HUES48 (cell line): ENCODE results near the gene PRKG1.
"Not testable (repeated sequence)": the region's sequence is repeated elsewhere in the genome, so short reads cannot be mapped to it uniquely, and the experiment has no call there.

Experiments
- H3K27ac ChIP-seq: one replicate; pipeline ENCODE4 v1.7.0; 2013; ENCODE audit warnings: low read depth, low read length, inconsistent platforms
- H3K27me3 ChIP-seq: 2 replicates; pipeline ENCODE4 v1.6.1; 2013; ENCODE audit warnings: mild to moderate bottlenecking, low read length; ENCODE audit not compliant: control insufficient read depth, insufficient read depth
- H3K36me3 ChIP-seq: 2 replicates; pipeline ENCODE4 v1.6.1; 2013; ENCODE audit warnings: low read length; ENCODE audit not compliant: control insufficient read depth, insufficient read depth
- H3K4me1 ChIP-seq: 2 replicates; pipeline ENCODE4 v1.6.1; 2013; ENCODE audit warnings: mild to moderate bottlenecking, low read length; ENCODE audit not compliant: control insufficient read depth, insufficient read depth
- H3K4me3 ChIP-seq: 2 replicates; pipeline ENCODE4 v1.5.1; 2013; ENCODE audit warnings: mild to moderate bottlenecking, low read depth, low read length
- H3K9ac ChIP-seq: 2 replicates; pipeline ENCODE4 v1.6.1; 2013; ENCODE audit warnings: mild to moderate bottlenecking, low read depth, low read length, moderate library complexity
- H3K9me3 ChIP-seq: 2 replicates; pipeline ENCODE4 v1.6.1; 2013; ENCODE audit warnings: low read length; ENCODE audit not compliant: control insufficient read depth, insufficient read depth

PRKG1 gene

DNA sequence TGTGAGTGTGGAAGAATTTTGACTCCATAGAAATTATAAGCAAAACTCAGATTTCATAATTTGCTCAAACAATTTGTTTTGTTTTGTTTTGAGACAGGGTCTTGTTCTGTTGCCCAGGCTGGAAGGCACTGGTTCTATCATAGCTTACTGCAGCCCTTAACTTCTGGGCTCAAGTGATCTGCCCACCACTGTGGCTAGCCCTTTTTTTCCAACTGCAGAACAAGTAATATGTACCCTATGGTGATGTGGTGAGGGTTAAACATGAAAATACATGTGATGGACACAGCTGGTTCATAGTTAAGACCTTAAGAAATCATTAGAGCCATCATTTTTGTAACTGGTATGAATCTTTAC lies 594.0 kb downstream of the PRKG1 start:
- H3K4me3 ChIP-seq, result no peak overlapping the region
- H3K9me3 ChIP-seq, result no peaks in the 10 kb centered on the region
- H3K27ac ChIP-seq, result no peak overlapping the region
- H3K9ac ChIP-seq, result no peak overlapping the region
- no peaks in the 10 kb centered on the region for H3K36me3 ChIP-seq
- H3K27me3 ChIP-seq, result no peaks in the 10 kb centered on the region
- no peaks in the 10 kb centered on the region for H3K4me1 ChIP-seq

DNA sequence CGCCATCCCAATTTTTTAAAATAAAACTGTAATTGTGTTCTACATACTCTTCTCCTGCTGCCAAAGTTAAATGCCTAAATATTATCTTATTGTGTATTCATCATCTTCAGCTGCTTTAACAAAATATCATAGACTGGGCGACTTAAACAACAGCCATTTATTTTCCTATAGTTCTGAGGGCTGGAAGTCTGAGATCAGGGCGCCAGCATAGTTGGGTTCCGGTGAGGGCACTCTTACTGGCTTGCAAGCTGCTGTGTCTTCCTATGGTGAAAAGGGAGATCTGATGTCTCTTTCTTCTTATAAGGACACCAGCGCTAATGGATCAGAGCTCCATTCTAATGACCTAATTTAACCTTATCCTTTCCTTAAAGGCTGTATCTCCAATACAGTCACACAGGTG lies 594.8 kb downstream of the PRKG1 start:
- Histone ChIP-seq H3K36me3 (no peaks in the 10 kb centered on the region), H3K4me1 (no peaks in the 10 kb centered on the region), H3K4me3 (no peak overlapping the region), H3K9me3 (no peaks in the 10 kb centered on the region), H3K9ac (no peak overlapping the region), H3K27ac (no peak overlapping the region), H3K27me3 (no peaks in the 10 kb centered on the region)

DNA sequence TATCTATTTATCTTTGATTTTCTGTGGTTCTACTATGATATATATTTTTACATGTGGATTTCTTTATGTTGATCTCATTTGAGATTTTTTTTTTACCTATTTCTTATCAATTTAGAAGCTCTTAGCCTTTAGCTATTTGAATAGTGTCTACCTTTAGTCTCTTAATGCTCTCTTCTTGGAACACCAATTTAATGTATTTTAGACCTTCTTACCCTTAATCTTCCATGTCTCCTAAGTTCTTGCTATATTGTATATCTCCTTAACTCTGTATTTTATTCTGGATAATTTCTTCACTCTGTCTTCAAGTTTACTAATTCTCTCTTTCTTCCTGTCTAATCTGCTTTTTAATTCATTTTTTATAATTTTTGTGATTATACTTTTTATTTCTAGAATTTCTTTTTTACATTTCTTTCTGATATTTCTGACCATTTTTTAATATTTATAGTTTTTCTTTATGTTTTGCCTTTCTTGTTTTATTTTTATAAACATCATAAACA lies 597.8 kb downstream of the PRKG1 start:
- Histone ChIP-seq H3K36me3 (no peaks in the 10 kb centered on the region), H3K9ac (no peak overlapping the region), H3K4me1 (no peaks in the 10 kb centered on the region), H3K27me3 (no peaks in the 10 kb centered on the region), H3K27ac (no peak overlapping the region), H3K4me3 (no peak overlapping the region), H3K9me3 (no peaks in the 10 kb centered on the region)

DNA sequence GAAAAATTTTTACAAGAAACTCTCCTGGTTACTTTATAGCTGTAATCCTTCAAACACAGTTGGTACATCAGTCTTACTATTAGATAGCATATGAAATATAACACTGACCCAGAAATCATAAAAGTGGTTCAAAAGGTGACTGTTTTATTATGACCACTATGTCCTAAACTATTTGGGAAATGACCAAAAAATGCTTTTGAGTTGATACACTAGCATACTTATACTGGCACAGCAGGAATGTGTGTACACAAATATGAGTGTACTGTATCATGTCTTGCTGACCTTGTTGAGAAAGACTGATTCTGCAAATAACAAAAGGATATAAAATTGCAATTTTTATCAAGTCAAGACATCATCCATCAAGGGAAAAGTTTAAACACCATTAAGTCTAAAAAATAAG lies 600.8 kb downstream of the PRKG1 start:
- H3K4me3 ChIP-seq, result no peak overlapping the region
- H3K4me1 ChIP-seq, result no peaks in the 10 kb centered on the region
- no peaks in the 10 kb centered on the region for H3K9me3 ChIP-seq

DNA sequence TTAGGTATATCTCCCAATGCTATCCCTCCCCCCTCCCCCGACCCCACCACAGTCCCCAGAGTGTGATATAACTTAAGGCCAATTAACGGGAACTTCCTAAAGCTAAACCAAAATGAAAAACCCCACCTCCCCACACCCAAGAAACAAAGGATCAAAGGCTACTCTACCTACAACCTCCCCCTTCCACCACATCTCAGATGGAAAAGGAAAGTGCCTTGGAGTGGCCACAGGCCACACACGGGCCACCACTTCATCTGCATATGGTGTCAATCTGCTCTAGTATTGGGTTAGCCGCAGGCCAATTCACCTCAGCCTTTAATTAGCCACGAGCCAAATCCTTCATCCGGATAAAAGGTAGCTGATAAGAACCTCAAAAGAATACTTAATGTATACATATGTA lies 605.6 kb downstream of the PRKG1 start:
- no peaks in the 10 kb centered on the region for H3K27me3 ChIP-seq
- H3K4me1 ChIP-seq, result no peaks in the 10 kb centered on the region
- no peaks in the 10 kb centered on the region for H3K9me3 ChIP-seq
- H3K36me3 ChIP-seq, result no peaks in the 10 kb centered on the region
- no peak overlapping the region for H3K27ac ChIP-seq
- H3K4me3 ChIP-seq, result no peak overlapping the region
- H3K9ac ChIP-seq, result no peak overlapping the region

More for the DNA sequence above, 600.8 kb downstream of the PRKG1 start:
- Histone ChIP-seq H3K27ac (no peak overlapping the region), H3K9ac (no peak overlapping the region), H3K36me3 (no peaks in the 10 kb centered on the region), H3K27me3 (no peaks in the 10 kb centered on the region)

DNA sequence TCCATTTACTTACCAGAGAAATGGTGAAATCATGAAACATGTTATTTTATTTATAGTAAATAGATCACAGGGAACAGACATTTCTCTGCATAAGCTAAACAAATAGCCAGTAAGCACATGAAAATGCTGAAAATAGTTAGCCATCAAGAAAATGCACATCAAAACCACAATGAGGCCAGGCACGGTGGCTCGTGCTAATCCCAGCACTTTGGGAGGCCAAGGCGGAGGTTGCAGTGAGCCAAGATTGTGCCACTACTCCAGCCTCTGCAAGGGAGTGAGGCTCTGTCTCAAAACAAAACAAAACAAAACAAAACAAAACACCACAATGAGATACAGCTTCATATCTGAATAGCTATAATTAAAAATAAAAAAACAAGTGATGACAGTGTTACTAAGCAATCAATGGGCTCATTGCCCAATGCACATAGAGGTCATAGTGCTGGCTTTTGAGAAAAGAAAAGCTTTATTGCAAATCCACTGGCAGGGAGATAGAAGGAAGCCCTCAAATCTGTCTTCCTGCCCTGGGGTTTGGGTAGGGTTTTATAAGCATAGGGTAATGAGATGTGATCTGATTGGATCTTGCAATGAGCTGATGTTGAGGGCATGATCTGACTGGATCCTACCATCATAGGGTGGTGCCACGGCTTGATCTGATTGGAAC lies 608.9 kb downstream of the PRKG1 start:
- H3K9ac ChIP-seq, result no peak overlapping the region
- no peak overlapping the region for H3K27ac ChIP-seq
- H3K36me3 ChIP-seq, result no peaks in the 10 kb centered on the region
- no peaks in the 10 kb centered on the region for H3K4me1 ChIP-seq
- no peaks in the 10 kb centered on the region for H3K27me3 ChIP-seq
- H3K4me3 ChIP-seq, result no peak overlapping the region
- no peaks in the 10 kb centered on the region for H3K9me3 ChIP-seq

DNA sequence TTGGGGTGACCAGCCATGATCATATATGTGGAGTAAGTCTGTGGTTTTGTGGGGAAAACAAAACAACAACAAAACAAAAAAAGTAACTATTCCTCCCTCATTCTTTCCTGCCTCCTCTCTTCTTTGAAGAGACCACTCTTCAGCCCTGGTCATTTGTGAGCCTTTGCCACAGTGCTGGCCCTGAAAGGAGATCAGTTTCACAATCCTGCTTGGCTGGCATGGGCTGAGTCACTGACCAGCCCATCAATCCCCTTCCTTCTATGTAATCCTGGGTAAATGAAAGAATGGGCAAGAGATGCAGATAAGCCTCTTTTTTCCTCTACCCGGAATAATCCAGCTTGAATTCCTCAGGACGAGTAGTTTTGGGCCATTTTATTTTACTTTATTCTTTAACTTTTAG lies 611.5 kb downstream of the PRKG1 start:
- no peaks in the 10 kb centered on the region for H3K36me3 ChIP-seq
- no peak overlapping the region for H3K4me3 ChIP-seq
- H3K27me3 ChIP-seq, result no peaks in the 10 kb centered on the region
- H3K9ac ChIP-seq, result no peak overlapping the region
- no peaks in the 10 kb centered on the region for H3K9me3 ChIP-seq
- no peak overlapping the region for H3K27ac ChIP-seq
- no peaks in the 10 kb centered on the region for H3K4me1 ChIP-seq

DNA sequence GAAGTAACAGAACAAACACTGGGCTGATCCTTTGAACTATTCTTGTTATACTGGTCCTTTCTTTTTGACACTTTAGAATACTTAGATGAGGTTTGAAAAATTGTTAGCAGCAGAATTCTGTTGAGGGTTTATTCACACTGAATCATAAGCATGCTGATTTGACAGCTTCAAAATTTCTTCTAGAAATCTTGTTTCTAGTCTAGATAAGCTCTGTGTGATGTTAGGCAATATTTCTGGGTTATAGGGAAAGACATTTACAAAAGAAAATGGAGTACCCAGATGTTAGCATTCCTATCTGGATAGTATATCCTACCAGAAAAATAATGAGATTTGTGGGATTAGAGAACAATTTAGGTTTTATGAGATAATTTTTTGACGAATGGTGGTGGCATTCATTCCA lies 613.0 kb downstream of the PRKG1 start:
- no peak overlapping the region for H3K4me3 ChIP-seq
- no peaks in the 10 kb centered on the region for H3K27me3 ChIP-seq
- H3K4me1 ChIP-seq, result no peaks in the 10 kb centered on the region
- no peak overlapping the region for H3K9ac ChIP-seq
- H3K36me3 ChIP-seq, result no peaks in the 10 kb centered on the region
- H3K27ac ChIP-seq, result no peak overlapping the region
- no peaks in the 10 kb centered on the region for H3K9me3 ChIP-seq

DNA sequence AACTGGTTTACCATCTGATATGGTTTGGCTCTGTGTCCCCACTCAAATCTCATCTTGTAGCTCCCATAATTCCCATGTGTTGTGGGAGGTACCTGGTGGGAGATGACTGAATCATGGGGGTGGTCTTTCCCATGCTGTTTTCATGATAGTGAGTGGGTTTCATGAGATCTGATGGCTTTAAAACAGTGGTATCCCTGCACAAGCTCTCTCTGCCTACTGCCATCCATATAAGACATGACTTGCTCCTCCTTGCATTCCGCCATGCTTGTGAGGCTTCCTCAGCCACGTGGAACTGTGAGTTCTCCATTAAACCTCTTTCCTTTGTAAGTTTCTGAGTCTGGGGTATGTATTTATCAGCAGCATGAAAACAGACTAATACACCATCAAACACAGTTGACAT lies 614.5 kb downstream of the PRKG1 start:
- H3K4me3 ChIP-seq, H3K9me3 ChIP-seq, H3K9ac ChIP-seq: not testable (repeated sequence)

DNA sequence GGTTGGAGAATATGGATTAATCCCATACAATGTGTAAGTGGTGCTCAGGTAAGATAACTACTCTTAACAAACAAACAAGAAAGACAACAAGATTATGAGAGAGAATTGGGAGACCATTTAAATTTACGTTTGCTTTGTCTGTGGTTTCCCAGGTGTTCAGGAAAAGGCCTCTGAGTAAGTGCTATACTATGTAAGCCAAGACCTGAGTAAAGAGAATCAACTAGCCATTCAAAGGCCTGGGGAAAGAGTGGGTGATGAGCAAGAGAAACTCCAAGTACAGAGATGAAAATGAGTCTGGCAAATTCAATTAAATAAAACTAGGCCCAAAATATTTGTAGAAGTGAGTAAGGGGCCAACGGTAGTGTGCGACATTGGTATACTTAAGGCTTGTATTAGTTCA lies 615.2 kb downstream of the PRKG1 start:
- Histone ChIP-seq H3K9me3 (no peaks in the 10 kb centered on the region), H3K4me1 (no peaks in the 10 kb centered on the region), H3K9ac (no peak overlapping the region), H3K27me3 (no peaks in the 10 kb centered on the region), H3K36me3 (no peaks in the 10 kb centered on the region), H3K27ac (no peak overlapping the region), H3K4me3 (no peak overlapping the region)

More for the DNA sequence above, 614.5 kb downstream of the PRKG1 start:
- H3K36me3 ChIP-seq, H3K27me3 ChIP-seq, H3K4me1 ChIP-seq, H3K27ac ChIP-seq: not testable (repeated sequence)

DNA sequence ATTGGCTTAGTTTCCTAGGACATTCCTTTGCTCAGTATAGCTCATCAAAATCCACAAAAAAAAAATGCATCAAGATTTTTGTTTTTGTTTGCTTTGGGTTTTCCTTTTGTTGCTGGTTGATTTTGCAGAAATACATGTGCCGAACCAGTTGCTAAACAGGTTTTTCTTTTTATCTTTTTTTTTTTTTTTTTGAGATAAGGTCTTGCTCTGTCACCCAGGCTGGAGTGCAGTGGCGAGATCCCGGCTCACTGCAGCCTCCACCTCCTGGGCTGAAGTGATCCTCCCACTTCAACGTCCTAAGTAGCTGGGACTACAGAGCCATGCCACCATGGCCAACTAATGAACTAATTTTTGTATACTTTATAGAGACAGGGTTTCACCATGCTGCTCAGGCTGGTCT lies 616.8 kb downstream of the PRKG1 start:
- no peak overlapping the region for H3K9ac ChIP-seq
- no peaks in the 10 kb centered on the region for H3K4me1 ChIP-seq
- no peaks in the 10 kb centered on the region for H3K9me3 ChIP-seq
- no peak overlapping the region for H3K27ac ChIP-seq
- H3K27me3 ChIP-seq, result no peaks in the 10 kb centered on the region
- H3K4me3 ChIP-seq, result no peak overlapping the region
- peaks cover 1% of the 10 kb centered on the region; the same call in 1 of the 2 replicates for H3K36me3 ChIP-seq
